Activated naive CD4-positive, alpha-beta T cell treated with anti-CD3 and anti-CD28 coated beads, Interleukin-2, amount 10 ng/mL, durations not matched to agents 7 days and 5 days (primary cell): ENCODE results near the gene MRPL12.

Experiments used
- CTCF ChIA-PET: fragments of 350-600 bp; sonication (Branson Sonifier 250); formaldehyde crosslinking; loops from one replicate; lab custom pipeline; 2021; ENCODE audit warnings: antibody characterized with exemption; lab: Charles Lee
- DNase-seq: peaks from one replicate; pipeline ENCODE4 v3.0.0-alpha.2; 2020
- H3K27ac Mint-ChIP-seq: one replicate; pipeline ENCODE4 v1.8.0; 2021; ENCODE audit warnings: mild to moderate bottlenecking, moderate library complexity, mixed read lengths
- H3K27me3 Mint-ChIP-seq: one replicate; pipeline ENCODE4 v1.8.0; 2021; ENCODE audit warnings: mild to moderate bottlenecking, mixed read lengths
- H3K36me3 Mint-ChIP-seq: one replicate; pipeline ENCODE4 v1.8.0; 2021; ENCODE audit warnings: mixed read lengths
- H3K4me1 Mint-ChIP-seq: one replicate; pipeline ENCODE4 v1.8.0; 2021; ENCODE audit warnings: mixed read lengths
- H3K4me3 Mint-ChIP-seq: one replicate; pipeline ENCODE4 v1.8.0; 2021; ENCODE audit warnings: mild to moderate bottlenecking, moderate library complexity, mixed read lengths
- H3K9me3 Mint-ChIP-seq: one replicate; pipeline ENCODE4 v1.8.0; 2021; ENCODE audit warnings: mixed read lengths

MRPL12 gene

DNA sequence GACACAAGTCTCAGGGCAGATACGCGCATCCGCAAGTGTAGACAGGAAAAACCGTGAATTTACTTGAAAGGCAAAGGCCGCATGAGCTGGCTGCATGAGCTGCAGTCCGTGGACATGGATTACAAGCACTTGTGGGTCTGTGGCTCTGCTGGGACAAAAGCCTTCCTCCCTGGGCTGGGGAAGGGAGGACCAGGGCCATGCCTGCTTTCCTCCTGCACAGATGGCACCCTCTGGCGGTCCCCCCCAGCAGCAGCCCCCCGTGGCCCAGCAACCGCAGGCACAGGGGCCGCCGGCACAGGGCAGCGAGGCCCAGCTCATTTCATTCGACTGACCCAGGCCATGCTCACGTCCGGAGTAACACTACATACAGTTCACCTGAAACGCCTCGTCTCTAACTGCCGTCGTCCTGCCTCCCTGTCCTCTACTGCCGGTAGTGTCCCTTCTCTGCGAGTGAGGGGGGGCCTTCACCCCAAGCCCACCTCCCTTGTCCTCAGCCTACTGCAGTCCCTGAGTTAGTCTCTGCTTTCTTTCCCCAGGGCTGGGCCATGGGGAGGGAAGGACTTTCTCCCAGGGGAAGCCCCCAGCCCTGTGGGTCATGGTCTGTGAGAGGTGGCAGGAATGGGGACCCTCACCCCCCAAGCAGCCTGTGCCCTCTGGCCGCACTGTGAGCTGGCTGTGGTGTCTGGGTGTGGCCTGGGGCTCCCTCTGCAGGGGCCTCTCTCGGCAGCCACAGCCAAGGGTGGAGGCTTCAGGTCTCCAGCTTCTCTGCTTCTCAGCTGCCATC, 1.7 kb upstream of the MRPL12 start:
- peak overlapping the region; percentile 86 for H3K4me3 Mint-ChIP-seq
- no peaks in the 10 kb centered on the region for H3K27me3 Mint-ChIP-seq
- H3K4me1 Mint-ChIP-seq: peaks cover 42% of the 10 kb centered on the region
- peak overlapping the region; percentile 97 for H3K27ac Mint-ChIP-seq
- CTCF ChIA-PET: interaction anchor here (0.8 to 1.7 kb wide), 3 partner anchors 18 to 30 kb away, joined by 3 to 8 read pairs (median 4); partner anchors contain the start of genes ARL16 and HGS
- H3K36me3 Mint-ChIP-seq: peaks cover 60% of the 10 kb centered on the region
- no peaks in the 10 kb centered on the region for H3K9me3 Mint-ChIP-seq
- DNase-seq: peak; percentile 42

DNA sequence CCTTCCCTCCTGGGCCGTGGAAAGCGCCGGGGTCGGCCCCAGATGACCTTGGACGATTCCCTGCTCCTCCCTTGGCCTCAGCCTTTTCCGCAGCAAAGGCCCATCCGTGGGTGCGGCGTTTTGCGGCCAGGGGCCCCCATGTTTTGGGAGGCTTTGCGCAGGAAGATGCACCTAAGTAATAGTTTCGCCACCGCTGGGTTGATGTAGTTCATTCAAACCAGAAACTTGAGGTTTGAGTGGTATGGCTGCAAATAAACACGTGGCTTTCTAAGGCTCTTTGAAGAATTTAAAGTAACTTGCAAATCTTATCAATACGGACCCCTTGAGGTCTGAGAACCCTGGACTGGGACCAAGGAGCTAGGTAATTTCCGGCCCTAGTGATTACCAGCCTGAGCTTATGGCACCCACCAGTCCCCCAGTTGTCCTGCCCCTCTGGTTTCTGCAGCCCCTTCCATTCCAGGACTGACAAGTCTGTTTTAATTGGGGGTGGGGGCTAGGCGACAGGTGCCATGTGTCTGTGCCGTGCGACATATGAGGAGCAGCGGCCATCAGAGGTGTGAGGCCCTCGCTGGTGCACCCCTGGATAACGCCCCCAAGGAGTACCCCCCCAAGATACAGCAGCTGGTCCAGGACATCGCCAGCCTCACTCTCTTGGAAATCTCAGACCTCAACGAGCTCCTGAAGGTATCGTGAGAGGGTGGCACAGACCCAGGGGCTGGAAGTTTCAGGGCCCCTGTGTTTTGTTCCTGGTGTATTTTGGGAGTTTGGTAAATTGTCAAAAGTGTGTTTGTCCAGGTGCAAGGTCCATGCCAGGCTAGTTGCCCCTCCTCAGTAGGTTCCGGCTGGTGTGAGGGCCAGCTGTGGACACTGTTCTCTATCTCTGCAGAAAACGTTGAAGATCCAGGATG, 834 bp downstream of the MRPL12 start:
- H3K9me3 Mint-ChIP-seq: no peaks in the 10 kb centered on the region
- H3K27ac Mint-ChIP-seq: peak overlapping the region; percentile 89
- peak overlapping the region; percentile 86 for H3K4me3 Mint-ChIP-seq
- CTCF ChIA-PET: interaction anchor here (0.8 kb wide), 1 partner anchor 222 kb away, joined by 3 read pairs; no protein-coding TSS in a partner anchor
- DNase-seq: peak; percentile 52
- peaks cover 44% of the 10 kb centered on the region for H3K36me3 Mint-ChIP-seq
- no peaks in the 10 kb centered on the region for H3K27me3 Mint-ChIP-seq
- peaks cover 40% of the 10 kb centered on the region for H3K4me1 Mint-ChIP-seq

DNA sequence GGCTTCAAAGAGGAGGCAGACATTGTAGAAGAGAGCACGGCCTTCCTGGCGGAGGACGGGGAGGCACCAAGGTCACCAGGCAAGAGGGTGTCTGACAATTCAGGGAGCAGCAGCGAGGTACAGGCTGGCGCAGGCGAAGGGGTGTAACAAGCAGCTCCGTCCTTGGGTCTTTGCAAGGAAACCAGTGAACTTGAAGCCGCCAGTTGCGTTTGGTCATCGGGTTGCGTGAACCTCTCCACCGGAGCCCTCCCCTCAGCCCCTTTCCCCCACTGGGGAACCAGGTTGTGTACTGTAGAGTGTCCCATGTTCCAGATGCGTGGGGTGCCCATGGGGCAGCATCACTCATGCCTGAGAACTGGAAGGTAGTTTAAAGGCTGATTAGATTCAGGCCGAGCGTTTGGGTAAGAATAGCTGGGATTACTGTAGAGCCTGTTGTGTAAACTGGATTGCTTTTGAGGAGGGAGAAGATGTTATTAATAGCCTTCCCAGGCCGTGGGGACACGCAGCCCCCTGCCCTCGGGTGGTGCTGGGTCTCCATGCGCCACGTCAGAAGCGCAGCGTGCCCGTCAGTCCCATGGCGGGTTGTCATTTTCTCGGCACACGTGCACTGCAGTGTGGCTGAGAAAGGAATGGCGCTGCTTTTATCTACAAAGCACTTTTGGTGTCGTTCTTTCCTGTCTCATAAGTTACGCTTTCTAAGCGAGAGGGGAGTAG, 2.5 kb downstream of the MRPL12 start:
- DNase-seq: no peak
- peak overlapping the region; percentile 21 for H3K4me3 Mint-ChIP-seq
- CTCF ChIA-PET: no interaction called here
- peaks cover 41% of the 10 kb centered on the region for H3K36me3 Mint-ChIP-seq
- H3K27ac Mint-ChIP-seq: no peak overlapping the region
- no peaks in the 10 kb centered on the region for H3K9me3 Mint-ChIP-seq
- no peaks in the 10 kb centered on the region for H3K27me3 Mint-ChIP-seq
- peaks cover 47% of the 10 kb centered on the region for H3K4me1 Mint-ChIP-seq

DNA sequence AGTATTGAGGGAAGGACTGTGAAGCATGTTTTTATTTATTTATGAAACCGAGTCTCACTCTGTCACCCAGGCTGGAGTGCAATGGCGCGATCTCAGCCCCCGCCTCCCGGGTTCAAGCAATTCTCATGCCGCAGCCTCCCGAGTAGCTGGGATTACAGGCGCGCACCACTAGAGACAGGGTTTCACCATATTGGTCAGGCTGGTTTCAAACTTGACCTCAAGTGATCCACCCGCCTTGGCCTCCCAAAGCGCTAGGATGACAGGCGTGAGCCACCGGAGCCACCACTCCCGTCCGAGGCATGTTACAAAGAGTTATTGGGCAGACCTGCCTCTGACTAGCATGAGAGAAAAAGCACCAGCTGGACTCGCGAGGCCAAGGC, 3.1 kb downstream of the MRPL12 start:
- Mint-ChIP-seq H3K9me3 (no peaks in the 10 kb centered on the region), H3K27ac (no peak overlapping the region), H3K4me3 (no peak overlapping the region), H3K4me1 (peaks cover 47% of the 10 kb centered on the region), H3K36me3 (peaks cover 37% of the 10 kb centered on the region), H3K27me3 (no peaks in the 10 kb centered on the region)
- CTCF ChIA-PET: no interaction called here
- no peak for DNase-seq

DNA sequence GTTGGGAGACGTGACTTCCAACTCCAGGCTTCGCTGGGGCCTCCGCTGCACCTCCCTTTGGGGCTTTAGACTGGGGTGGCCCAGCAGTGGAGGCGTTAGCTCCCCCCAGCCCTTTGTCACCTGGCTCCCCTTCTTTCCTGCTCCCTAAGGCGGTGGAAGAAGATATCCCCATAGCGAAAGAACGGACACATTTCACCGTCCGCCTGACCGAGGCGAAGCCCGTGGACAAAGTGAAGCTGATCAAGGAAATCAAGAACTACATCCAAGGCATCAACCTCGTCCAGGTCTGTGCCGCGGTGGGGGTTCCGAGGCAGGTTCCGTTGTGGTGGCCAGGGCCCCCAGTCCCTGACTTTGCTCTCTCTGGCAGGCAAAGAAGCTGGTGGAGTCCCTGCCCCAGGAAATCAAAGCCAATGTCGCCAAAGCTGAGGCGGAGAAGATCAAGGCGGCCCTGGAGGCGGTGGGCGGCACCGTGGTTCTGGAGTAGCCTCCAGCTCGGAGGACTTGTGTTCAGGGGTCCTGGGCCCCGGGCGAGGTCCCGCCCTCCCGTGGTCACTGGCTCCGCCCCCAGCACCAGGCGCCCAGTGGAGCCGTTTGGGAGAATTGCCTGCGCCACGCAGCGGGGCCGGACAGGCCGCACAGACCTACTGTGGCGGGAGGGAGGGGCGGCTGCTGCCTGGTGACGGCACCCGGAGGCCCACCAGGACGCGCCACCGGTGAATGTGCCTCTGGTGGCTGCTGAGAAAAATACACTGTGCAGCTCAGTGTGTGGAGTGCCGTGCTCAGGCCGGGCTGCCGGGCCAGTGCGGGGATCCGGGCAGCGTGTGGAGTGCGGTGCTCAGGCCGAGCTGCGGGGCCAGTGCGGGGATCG, 3.8 kb downstream of the MRPL12 start:
- Mint-ChIP-seq H3K4me3 (no peak overlapping the region), H3K9me3 (no peaks in the 10 kb centered on the region), H3K27me3 (no peaks in the 10 kb centered on the region), H3K4me1 (peaks cover 45% of the 10 kb centered on the region), H3K27ac (no peak overlapping the region), H3K36me3 (peaks cover 31% of the 10 kb centered on the region)
- CTCF ChIA-PET: no interaction called here
- DNase-seq: no peak

DNA sequence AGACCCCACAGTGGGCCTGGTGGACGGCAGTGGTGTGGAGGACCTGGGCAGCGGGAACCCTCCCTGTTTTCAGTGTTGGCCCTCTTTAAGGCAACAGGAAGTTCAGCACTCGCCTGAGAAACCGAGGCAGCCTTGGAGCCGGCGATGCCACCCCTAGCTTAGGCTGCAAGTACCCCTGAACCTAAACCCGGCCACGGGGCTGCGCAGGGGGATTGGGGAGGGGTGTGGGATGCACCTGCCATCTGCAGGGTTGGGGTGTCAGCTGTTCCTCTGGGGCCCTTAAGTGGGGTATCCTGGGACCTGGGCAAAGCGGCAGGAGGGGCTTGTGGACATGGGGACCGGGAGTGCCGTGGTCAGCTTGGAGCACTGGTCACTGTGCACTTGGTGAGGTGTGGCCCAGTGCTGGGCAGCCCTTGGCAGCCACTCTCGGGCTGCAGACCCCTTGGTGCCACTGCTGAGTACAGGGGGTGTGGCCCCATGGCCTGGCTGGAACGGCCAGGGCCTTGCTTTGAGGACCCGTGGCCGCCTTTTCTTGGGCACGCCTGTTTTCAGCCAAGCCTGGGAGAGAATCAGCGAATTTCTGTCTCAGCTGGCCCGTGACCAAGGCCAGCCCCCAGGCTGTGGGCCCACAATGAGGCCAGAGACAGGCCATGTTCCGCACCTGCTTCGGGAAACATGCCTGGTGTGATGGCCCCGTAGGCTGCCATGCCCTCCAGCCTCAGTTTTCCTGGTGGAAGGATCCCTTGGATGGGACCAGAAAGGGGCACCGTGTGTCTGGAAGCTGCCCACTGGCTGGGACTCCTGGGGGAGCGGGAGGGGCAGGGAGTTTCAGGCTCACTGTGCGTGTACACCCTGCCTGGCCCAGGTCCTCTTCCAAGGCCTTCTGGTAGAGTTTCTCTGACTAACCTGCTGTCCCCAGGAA, 4.8 kb downstream of the MRPL12 start:
- Mint-ChIP-seq H3K27ac (no peak overlapping the region), H3K9me3 (no peaks in the 10 kb centered on the region), H3K27me3 (no peaks in the 10 kb centered on the region), H3K4me1 (peaks cover 41% of the 10 kb centered on the region), H3K4me3 (no peak overlapping the region), H3K36me3 (peaks cover 26% of the 10 kb centered on the region)
- DNase-seq: no peak
- CTCF ChIA-PET: interaction anchor here (1.0 kb wide), 1 partner anchor 24 kb away, joined by 3 read pairs; the partner anchor contains the start of genes ARL16 and HGS

DNA sequence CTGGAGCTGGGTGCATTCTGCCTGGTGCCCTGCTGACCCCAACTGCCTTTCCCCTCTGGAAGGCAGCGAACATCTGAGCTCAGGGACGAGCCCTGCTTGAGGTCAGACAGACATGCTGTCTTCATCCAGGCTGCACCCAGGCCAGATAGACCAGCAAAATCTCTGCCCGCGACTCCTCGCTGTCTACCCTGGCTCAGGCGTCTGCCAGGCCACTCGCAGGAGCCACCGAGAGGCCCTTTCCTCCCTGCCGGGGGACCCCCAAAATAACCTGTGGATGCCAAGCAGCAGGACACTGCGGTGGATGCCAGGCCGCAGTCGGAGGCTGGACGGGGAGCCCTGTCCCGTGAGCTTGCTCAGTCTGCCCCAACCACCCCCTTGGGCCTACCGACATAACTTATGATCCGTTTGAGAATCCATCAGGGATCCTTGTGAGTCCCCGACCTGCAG, 5.6 kb downstream of the MRPL12 start:
- CTCF ChIA-PET: interaction anchor here (1.0 kb wide), 1 partner anchor 25 kb away, joined by 3 read pairs; the partner anchor contains the start of genes ARL16 and HGS
- Mint-ChIP-seq H3K4me3 (no peak overlapping the region), H3K27ac (no peak overlapping the region), H3K36me3 (peaks cover 24% of the 10 kb centered on the region), H3K4me1 (peaks cover 49% of the 10 kb centered on the region), H3K9me3 (no peaks in the 10 kb centered on the region), H3K27me3 (no peaks in the 10 kb centered on the region)
- DNase-seq: no peak

DNA sequence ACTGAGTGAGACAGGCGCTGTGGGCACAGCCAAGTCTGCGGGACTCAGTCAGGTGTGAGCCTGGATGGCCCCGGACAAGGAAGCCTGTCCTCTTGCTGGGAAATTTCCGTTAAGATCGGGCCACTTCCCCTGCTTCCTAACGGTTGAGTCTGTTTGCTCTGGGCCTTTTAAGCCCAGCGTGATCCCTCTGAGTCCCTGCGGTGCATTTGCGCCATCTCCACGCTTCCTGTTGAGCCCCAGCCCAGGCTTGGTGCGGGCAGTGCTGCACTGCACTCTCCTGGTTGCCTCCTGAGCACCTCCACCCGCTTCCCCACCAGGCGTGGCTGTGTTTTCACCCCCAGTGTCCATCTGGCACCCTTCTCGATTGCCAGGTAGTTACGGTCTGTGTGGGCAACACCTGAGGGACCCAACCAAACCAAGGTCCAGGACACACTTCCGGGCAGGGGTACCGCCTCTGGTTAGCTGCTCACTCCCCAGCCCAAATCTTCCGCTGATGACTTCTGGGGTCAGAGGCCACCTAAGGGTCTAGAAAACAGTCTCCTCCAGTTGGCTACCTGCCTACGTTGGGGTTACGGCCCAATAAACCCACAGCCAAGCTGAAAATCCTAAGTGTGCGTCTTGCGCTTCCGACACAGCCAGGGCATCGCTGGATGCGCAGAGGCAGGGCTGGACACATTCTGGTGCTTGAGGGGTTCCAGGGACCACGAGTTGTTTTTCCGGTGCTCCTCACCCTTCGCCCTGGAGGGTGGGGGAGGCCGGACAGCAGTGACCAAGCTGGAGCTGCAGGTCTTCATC, 7.5 kb downstream of the MRPL12 start:
- Mint-ChIP-seq H3K27ac (peak overlapping the region; percentile 88), H3K27me3 (no peaks in the 10 kb centered on the region), H3K4me1 (peaks cover 45% of the 10 kb centered on the region), H3K36me3 (peaks cover 14% of the 10 kb centered on the region), H3K9me3 (no peaks in the 10 kb centered on the region), H3K4me3 (peak overlapping the region; percentile 70)
- peak; percentile 46 for DNase-seq
- CTCF ChIA-PET: no interaction called here

DNA sequence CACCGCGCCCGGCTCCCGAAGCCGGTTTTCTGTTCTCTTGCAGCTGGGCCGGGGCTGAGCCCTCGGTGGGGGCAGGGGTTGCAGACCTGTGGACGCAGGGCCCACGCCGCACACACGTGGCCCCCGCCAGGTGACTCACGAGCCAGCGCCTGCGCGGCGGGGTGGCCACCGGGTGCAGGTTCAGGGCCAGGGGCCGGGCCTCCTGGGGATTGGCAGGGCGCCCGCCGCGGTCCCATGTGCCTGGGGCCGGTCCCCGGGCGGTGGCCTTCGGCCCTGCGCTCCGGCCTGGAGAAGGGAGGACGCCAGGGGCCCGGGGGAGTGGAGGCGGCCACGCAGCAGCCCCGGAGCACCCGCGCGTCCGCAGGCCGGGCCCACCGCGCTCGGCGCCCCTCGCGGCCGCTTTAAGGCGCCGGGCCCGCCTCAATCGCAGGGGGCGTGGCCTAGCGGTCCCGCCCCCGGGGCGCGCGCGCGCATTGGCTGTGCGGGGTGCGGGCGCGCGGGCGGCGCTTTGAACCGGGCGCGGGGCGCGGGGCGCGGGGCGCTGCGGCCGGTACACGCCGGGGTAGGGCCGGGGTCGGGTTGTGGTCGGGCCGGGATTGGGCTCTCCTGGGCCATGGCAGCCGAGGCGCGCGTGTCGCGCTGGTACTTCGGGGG, 8.8 kb downstream of the MRPL12 start, which contains the start of gene SLC25A10:
TSS of gene SLC25A10 (plus strand) at position 471 of the 654 bp plus-strand sequence. CDS start at position 614, 143 bp downstream.
- Mint-ChIP-seq H3K4me3 (peak within 1 kb of the TSS; percentile 82), H3K27me3 (no peaks in the 10 kb centered on the region), H3K4me1 (peaks cover 39% of the 10 kb centered on the region), H3K36me3 (peaks cover 4% of the 10 kb centered on the region), H3K9me3 (no peaks in the 10 kb centered on the region), H3K27ac (peak within 1 kb of the TSS; percentile 88)
- peak; percentile 87 for DNase-seq
- CTCF ChIA-PET: interaction anchor here (1.6 kb wide), 1 partner anchor 23 kb away, joined by 3 read pairs; no protein-coding TSS in a partner anchor

DNA sequence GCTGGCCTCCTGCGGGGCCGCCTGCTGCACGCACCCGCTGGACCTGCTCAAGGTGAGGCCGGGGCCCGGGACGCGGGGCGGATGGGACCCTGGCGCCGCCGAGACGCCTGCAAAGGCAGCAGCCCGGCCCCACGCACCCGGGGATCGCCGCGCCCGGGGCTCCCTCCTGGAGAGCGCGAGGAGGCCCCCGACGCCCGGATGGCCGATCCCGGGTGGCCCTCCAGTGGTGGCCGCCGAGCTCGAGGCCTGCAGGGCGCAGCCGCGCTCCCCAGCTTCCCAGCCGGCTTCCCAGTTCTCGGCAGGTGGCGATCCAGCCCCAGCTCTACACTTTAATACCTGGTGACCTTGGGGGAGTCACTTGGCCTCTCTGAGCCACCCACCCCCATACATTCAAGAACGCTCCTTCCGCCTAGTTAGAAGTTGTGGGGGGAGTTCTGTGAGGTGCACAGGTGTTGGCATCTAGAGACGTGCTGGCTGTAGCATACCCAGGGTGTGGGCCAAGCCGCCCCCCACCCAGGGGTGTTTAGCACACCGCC, 9.4 kb downstream of the MRPL12 start:
- H3K36me3 Mint-ChIP-seq: peaks cover 4% of the 10 kb centered on the region

DNA sequence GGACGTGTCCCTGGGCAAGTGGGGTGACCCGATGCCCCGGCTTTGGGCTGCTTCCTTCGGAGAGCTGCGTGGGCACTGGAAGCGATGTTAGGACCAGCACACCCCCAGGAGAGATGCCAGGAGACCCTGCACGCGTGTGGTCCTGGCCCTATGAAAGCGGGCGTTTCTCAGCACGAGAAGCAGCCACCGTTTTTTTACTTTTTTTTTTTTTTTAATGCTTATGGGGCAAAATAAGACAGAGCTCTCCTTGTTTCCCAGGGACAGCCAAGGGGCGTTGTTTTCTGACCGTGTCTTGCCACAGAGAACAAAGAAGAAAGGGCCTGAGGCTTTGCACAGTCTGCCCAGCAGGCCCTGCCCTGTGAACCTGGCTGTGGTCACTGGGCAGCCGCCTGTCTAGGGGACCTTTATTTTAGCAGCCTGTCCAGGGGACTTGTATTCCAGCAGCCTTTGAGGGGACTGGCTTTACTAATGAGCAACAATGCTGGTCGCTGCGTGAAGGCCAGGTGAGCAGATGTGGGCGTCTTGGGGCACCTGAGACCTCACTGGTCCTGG, 9.9 kb downstream of the MRPL12 start:
- Mint-ChIP-seq H3K36me3 (peaks cover 4% of the 10 kb centered on the region), H3K9me3 (no peaks in the 10 kb centered on the region), H3K27me3 (no peaks in the 10 kb centered on the region), H3K4me1 (peaks cover 39% of the 10 kb centered on the region), H3K4me3 (peak overlapping the region; percentile 82), H3K27ac (peak overlapping the region; percentile 78)
- no peak for DNase-seq
- CTCF ChIA-PET: interaction anchor here (1.6 kb wide), 1 partner anchor 22 kb away, joined by 3 read pairs; no protein-coding TSS in a partner anchor

More for the DNA sequence above, 9.4 kb downstream of the MRPL12 start:
- H3K27me3 Mint-ChIP-seq: no peaks in the 10 kb centered on the region
- H3K27ac Mint-ChIP-seq: peak overlapping the region; percentile 78
- DNase-seq: no peak
- H3K4me3 Mint-ChIP-seq: peak overlapping the region; percentile 82
- peaks cover 39% of the 10 kb centered on the region for H3K4me1 Mint-ChIP-seq
- CTCF ChIA-PET: interaction anchor here (1.6 kb wide), 1 partner anchor 23 kb away, joined by 3 read pairs; no protein-coding TSS in a partner anchor
- no peaks in the 10 kb centered on the region for H3K9me3 Mint-ChIP-seq
